ENCODE measurements around the gene BARHL2. TPM values are rescaled to one million over a fixed set of nuclear protein-coding genes. Genes with fewer than 3 reads are reported as not detected.

BARHL2 gene
- total and polyA plus RNA-seq, 11 donors = not detected

GRCh38 chr1:90726986-90727480 is 9.9 kb upstream of the BARHL2 start:
- TF ChIP-seq CTCF (IDR thresholded peaks at IDR 0.05) (no peak), POLR2A (IDR thresholded peaks at IDR 0.05) (no peak)
- DNase-seq (no peak), ATAC-seq (no peak)
- H3K4me1 ChIP-seq = peaks cover 8 to 59% (median 27%) of the 10 kb centered on the region in 12 donors
- intact Hi-C loops (cut with DNase I) = loop anchor here in 7 of 10 donors (5.0 to 10.0 kb wide), 8 partner anchors 108 to 438 kb away; partner anchors contain the start of gene ZNF644 (in 1 of the 7)
- H3K27ac ChIP-seq = no peak overlapping the region
- no peaks in the 10 kb centered on the region for H3K36me3 ChIP-seq
- H3K4me3 ChIP-seq = peak overlapping the region in 1 of 12 donors; percentile 14
- H3K27me3 ChIP-seq = peaks cover 72 to 100% (median 100%) of the 10 kb centered on the region in 9 donors
- 13 to 48% (median 31%) methylated on average over 11 to 25 of the region's 25 CpGs for WGBS, 4 donors
- H3K9me3 ChIP-seq = no peaks in the 10 kb centered on the region

GRCh38 chr1:90726425-90726985 is 9.4 kb upstream of the BARHL2 start:
- no peak for DNase-seq
- ATAC-seq = peak in 1 of 4 donors; percentile 15
- intact Hi-C loops (cut with DNase I) = loop anchor here in 7 of 10 donors (5.0 to 10.0 kb wide), 8 partner anchors 108 to 438 kb away; partner anchors contain the start of gene ZNF644 (in 1 of the 7)
- Histone ChIP-seq H3K4me3 (peak overlapping the region in 4 of 12 donors; percentile 14 to 39 (median 34)), H3K9me3 (no peaks in the 10 kb centered on the region), H3K36me3 (no peaks in the 10 kb centered on the region), H3K27ac (no peak overlapping the region), H3K4me1 (peaks cover 8 to 59% (median 27%) of the 10 kb centered on the region in 12 donors), H3K27me3 (peaks cover 74 to 100% (median 99%) of the 10 kb centered on the region in 9 donors)
- TF ChIP-seq CTCF (IDR thresholded peaks at IDR 0.05) = no peak
- no peak for TF ChIP-seq POLR2A (IDR thresholded peaks at IDR 0.05)
- WGBS, 4 donors = 7 to 19% (median 11%) methylated on average over 22 to 28 of the region's 28 CpGs

GRCh38 chr1:90725657-90726424 is 8.7 kb upstream of the BARHL2 start:
- Histone ChIP-seq H3K27ac (no peak overlapping the region), H3K9me3 (peaks cover 0 to 4% (median 0%) of the 10 kb centered on the region in 12 donors), H3K4me1 (peaks cover 8 to 59% (median 27%) of the 10 kb centered on the region in 12 donors), H3K36me3 (no peaks in the 10 kb centered on the region), H3K4me3 (peak overlapping the region; percentile 3 to 41 (median 27)), H3K27me3 (peaks cover 74 to 100% (median 99%) of the 10 kb centered on the region in 9 donors)
- intact Hi-C loops (cut with DNase I) = loop anchor here in 7 of 10 donors (5.0 to 10.0 kb wide), 8 partner anchors 109 to 439 kb away; partner anchors contain the start of gene ZNF644 (in 1 of the 7)
- no peak for TF ChIP-seq POLR2A (IDR thresholded peaks at IDR 0.05)
- TF ChIP-seq CTCF (IDR thresholded peaks at IDR 0.05) = no peak
- 2 to 9% (median 4%) methylated on average over 37 to 44 of the region's 44 CpGs for WGBS, 4 donors
- DNase-seq (no peak), ATAC-seq (peak in 2 of 4 donors; percentile 29 to 47)

Data from heart left ventricle (tissue), 16 donors.